GM19468 (cell line): ENCODE data around the gene DNAAF8.
"Not testable (repeated sequence)": the region's sequence is repeated elsewhere in the genome, so short reads cannot be mapped to it uniquely, and the experiment has no call there.

Experiments
- ATAC-seq: cut with Tn5 transposase; IDR thresholded peaks from one replicate; pipeline ENCODE4 v1.9.1; 2021; ENCODE audit warnings: mild to moderate bottlenecking, moderate library complexity, moderate number of reproducible peaks; ENCODE audit not compliant: unreplicated experiment; ENCODE audit errors: extremely low read depth

Gene DNAAF8

GRCh38 chr16:4714996-4715395 lies 19.3 kb upstream of the DNAAF8 start:
- no peak for ATAC-seq

GRCh38 chr16:4718466-4718865 lies 15.9 kb upstream of the DNAAF8 start:
- no peak for ATAC-seq

GRCh38 chr16:4723071-4723767 lies 11.1 kb upstream of the DNAAF8 start:
- ATAC-seq: no peak

- no peak for ATAC-seq
These were observed 9.6 kb upstream of the DNAAF8 start for GRCh38 chr16:4724661-4725270.

- ATAC-seq: no peak
These were observed 7.7 kb upstream of the DNAAF8 start for GRCh38 chr16:4726616-4727015.

GRCh38 chr16:4728676-4729075 lies 5.7 kb upstream of the DNAAF8 start:
- ATAC-seq: no peak

- no peak for ATAC-seq
These were observed 4.5 kb upstream of the DNAAF8 start for GRCh38 chr16:4729876-4730275.

GRCh38 chr16:4733211-4733742 lies 1.1 kb upstream of the DNAAF8 start:
- no peak for ATAC-seq

- ATAC-seq: no peak
These were observed 632 bp upstream of the DNAAF8 start for GRCh38 chr16:4733747-4734062.

- peak; percentile 9 for ATAC-seq
These were observed 596 bp downstream of the DNAAF8 start for GRCh38 chr16:4734730-4735535.

- ATAC-seq: no peak
These were observed 2.2 kb downstream of the DNAAF8 start for GRCh38 chr16:4736546-4736945.

GRCh38 chr16:4737545-4737944 lies 3.2 kb downstream of the DNAAF8 start:
- ATAC-seq: no peak

GRCh38 chr16:4738370-4738769 lies 4.0 kb downstream of the DNAAF8 start:
- ATAC-seq: not testable (repeated sequence)

GRCh38 chr16:4743226-4743878 lies 9.0 kb downstream of the DNAAF8 start:
- no peak for ATAC-seq

GRCh38 chr16:4744555-4745273 lies 10.4 kb downstream of the DNAAF8 start:
- no peak for ATAC-seq

- no peak for ATAC-seq
These were observed 10.9 kb downstream of the DNAAF8 start for GRCh38 chr16:4745274-4745569.

GRCh38 chr16:4746215-4746614 lies 11.9 kb downstream of the DNAAF8 start:
- ATAC-seq: no peak

- no peak for ATAC-seq
These were observed 12.7 kb downstream of the DNAAF8 start for GRCh38 chr16:4746991-4747574.

GRCh38 chr16:4747906-4748681 lies 13.8 kb downstream of the DNAAF8 start:
- no peak for ATAC-seq
